ENCODE results near the gene CYFIP1.

DNA sequence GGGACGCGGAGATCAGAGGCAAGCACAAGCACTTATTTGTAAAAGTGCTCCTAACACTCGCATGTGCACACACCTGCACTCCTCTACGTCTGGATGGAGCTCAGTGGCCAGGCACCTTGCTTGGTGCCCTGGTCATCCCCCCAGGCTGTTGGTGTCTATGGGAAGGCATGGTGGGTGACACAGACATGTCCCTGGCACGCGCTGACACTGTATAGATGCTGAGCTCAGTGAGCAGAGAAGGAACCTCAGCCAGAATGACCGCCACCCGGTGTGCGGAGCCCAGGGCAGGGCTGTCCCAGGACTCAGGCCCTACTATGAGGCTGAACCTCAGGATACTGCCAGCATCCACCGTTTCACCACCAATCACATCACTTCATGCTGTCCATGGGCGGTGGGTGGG, 77.2 kb downstream of the CYFIP1 start:
- TF ChIP-seq, protein P1, sequence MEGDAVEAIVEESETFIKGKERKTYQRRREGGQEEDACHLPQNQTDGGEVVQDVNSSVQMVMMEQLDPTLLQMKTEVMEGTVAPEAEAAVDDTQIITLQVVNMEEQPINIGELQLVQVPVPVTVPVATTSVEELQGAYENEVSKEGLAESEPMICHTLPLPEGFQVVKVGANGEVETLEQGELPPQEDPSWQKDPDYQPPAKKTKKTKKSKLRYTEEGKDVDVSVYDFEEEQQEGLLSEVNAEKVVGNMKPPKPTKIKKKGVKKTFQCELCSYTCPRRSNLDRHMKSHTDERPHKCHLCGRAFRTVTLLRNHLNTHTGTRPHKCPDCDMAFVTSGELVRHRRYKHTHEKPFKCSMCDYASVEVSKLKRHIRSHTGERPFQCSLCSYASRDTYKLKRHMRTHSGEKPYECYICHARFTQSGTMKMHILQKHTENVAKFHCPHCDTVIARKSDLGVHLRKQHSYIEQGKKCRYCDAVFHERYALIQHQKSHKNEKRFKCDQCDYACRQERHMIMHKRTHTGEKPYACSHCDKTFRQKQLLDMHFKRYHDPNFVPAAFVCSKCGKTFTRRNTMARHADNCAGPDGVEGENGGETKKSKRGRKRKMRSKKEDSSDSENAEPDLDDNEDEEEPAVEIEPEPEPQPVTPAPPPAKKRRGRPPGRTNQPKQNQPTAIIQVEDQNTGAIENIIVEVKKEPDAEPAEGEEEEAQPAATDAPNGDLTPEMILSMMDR (IDR thresholded peaks at IDR 0.05) = no peak
- TF ChIP-seq POLR2A (IDR thresholded peaks at IDR 0.05) = no peak

All from tibial nerve (tissue), 3 donors.